B cell (primary cell): ENCODE measurements around the gene RPL29.

Source experiments
- CTCF ChIP-seq: fragments of 200-600 bp; IDR thresholded peaks from one replicate; pipeline ENCODE4 v1.8.0; 2022; ENCODE audit warnings: antibody characterized with exemption, mild to moderate bottlenecking
- EZH2 ChIP-seq: IDR thresholded peaks from 2 replicates; pipeline ENCODE4 v1.6.1; 2012; ENCODE audit warnings: borderline replicate concordance, low read depth, mild to moderate bottlenecking, moderate library complexity, low read length; ENCODE audit not compliant: insufficient read depth, poor library complexity, severe bottlenecking

- no peak for TF ChIP-seq CTCF
- no peak for TF ChIP-seq EZH2
Measured at GRCh38 chr3:51983578-51984268, 12.0 kb downstream of the RPL29 start.
